A673 (cell line): ENCODE results near the gene TFDP1.

Source experiments
- CTCF ChIP-seq: fragments of 300-800, 200-600 bp; sonication (generic); conservative IDR thresholded peaks from 2 replicates; pipeline ENCODE4 v1.5.1; 2017; ENCODE audit warnings: low read depth, mild to moderate bottlenecking, antibody characterized with exemption, low read length, moderate library complexity, mixed read lengths
- EZH2 ChIP-seq: fragments of 200-600 bp; sonication (generic); IDR thresholded peaks from 2 replicates; pipeline ENCODE4 v1.6.1; 2017; ENCODE audit warnings: borderline replicate concordance, low read depth, mild to moderate bottlenecking, mixed read lengths, antibody characterized with exemption, low read length; ENCODE audit not compliant: poor library complexity, severe bottlenecking

GRCh38 chr13:113561417-113562084 lies 23.0 kb upstream of the TFDP1 start:
- TF ChIP-seq CTCF (no peak), EZH2 (no peak)
